NCI-H460 (cell line): ENCODE data around the gene IL26. TPM values are rescaled to one million over a fixed set of nuclear protein-coding genes. Genes with fewer than 3 reads are reported as not detected.

Experiments used
- DNase-seq: peaks from one replicate; pipeline ENCODE4 v3.0.0-alpha.2; 2016; ENCODE audit warnings: low read depth; ENCODE audit errors: extremely low read depth
- total RNA-seq: library from RNA; depleted of rRNA; stranded (reverse); fragments of >200 nt; shearing (Covaris generic); gene quantifications from 2 replicates; pipeline ENCODE4 v1.2.3, GENCODE V29; 2014; rRNA removed

IL26 gene
- total RNA-seq, 1 experiment from 2014 or later = not detected

DNA sequence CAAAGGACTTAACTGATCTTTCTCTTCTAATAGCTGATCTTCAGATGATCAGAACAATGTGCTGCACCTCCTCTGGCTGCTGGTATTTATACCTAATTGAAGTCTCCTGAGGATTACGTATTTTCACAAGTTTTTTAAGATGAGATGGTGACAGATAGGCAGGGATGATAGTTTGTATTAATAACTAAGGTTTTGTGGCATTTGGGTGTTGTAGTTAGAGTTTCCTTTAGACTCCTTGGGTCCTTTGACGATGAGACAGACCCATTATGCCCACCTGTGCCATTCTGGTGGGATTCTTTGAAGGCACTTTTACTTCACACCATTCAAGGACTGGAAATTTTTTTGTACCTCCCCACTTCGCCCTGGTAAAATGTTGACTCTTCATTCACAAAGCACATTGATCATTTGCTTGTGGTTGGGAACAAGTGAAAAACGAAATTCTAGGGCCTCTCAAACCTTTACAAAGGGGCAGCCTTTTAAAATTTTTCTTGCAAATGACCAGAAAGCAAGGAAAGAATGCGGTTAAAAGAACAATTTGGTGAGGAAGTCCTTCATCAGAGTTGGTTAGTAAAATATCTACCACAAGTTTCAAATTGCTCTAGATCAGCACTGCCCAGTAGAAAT is 65.8 kb downstream of the IL26 start, which contains the start of gene IFNG:
TSS of gene IFNG (minus strand) at position 60 of the 624 bp plus-strand sequence. CDS start 125 bp downstream, outside the sequence.
- no peak for DNase-seq

DNA sequence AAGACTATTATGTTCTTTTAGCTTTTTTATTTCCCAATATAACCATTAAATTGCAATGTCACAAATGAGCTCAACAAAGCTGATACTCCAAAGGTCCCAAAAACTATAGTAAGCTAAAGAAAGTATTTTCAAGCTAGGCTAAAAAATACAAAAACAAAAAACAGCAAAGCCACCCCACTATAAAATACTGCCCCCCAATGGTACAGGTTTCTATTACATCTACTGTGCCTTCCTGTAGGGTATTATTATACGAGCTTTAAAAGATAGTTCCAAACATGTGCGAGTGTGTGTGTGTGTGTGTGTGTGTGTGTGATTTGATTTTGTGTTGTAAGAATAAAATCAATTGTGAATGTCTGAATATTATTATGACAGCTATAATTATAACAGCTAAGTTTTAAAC is 67.2 kb downstream of the IL26 start:
- peak; percentile 4 for DNase-seq

DNA sequence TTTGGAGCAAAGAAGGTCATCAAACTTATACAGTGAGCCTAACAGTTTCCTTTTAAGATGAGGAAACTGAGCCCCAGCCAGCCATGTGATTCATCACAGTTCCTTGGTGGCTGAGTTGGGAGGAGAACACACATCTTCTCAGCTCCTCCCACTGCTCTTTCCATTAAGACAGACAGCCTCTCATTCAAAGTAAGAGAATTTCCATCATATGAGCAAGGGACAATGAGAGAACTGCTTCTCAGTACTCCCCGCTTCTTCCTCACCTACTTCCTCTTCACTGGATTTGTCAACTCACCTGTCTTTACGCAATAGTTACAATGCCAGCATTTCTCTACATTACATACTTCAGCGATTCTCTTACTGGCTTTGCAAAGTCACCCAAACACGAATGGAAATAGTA is 68.2 kb downstream of the IL26 start:
- no peak for DNase-seq

DNA sequence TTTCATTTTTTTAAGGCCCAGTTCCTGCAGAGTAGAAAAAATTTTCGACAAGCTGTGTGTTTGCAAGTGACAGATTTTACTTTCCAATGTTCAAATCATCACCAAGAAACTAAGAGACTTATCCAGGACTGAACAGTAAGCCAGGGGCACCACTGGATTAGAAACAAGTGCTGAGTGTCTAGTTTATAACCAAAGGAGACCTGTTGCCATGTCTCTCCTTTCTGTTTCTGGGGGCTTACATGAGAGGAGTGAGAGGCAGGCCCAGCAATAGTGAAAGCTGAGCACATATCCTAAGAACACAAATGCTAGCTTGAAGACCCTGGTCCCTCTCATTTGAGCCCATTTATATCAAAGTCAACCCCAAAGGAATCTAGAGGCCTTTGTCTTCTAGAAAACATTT is 69.0 kb downstream of the IL26 start:
- DNase-seq = no peak

DNA sequence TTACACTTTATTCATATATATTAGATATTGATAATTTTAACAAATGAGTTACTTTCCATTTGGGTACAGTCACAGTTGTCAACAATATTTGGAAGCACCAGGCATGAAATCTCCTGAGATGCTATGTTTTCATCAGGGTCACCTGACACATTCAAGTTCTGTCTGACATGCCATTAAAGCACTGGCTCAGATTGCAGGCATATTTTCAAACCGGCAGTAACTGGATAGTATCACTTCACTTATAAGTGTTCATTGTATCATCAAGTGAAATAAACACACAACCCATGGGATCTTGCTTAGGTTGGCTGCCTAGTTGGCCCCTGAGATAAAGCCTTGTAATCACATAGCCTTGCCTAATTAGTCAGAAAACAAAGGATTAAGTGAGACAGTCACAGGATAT is 70.8 kb downstream of the IL26 start:
- no peak for DNase-seq

Other genes starting within 250 kb of the IL26 start
- gene IFNG-AS1, start 236.4 kb downstream of the IL26 start, total RNA-seq = not detected in 2 replicates
- gene IFNG, start 66.1 kb downstream of the IL26 start, total RNA-seq = not detected in 2 replicates
- not detected in 2 replicates for gene IL22, start 27.8 kb upstream of the IL26 start, total RNA-seq
- 15.0 and 16.9 TPM in 2 replicates for gene MDM1, start 106.6 kb upstream of the IL26 start, total RNA-seq